ENCODE data around the gene ANKH.

GRCh38 chr5:14684757-14685156, 186.8 kb downstream of the ANKH start:
- TF ChIP-seq EZH2 (IDR thresholded peaks at IDR 0.05) (no peak), POLR2AphosphoS5 (IDR thresholded peaks at IDR 0.05; ENCODE audit: borderline replicate concordance, low read depth, low read length) (no peak), FOXP2 (optimal IDR thresholded peaks at IDR 0.05; ENCODE audit: control extremely low read depth, extremely low read length, insufficient read depth) (no peak)

Measured in SK-N-MC (cell line).